ENCODE data around the gene RBFOX1. TPM values are rescaled to one million over a fixed set of nuclear protein-coding genes. Genes with fewer than 3 reads are reported as not detected.

The RBFOX1 gene
- total RNA-seq, 1 donor from 2014 or later = 4.0 TPM

DNA sequence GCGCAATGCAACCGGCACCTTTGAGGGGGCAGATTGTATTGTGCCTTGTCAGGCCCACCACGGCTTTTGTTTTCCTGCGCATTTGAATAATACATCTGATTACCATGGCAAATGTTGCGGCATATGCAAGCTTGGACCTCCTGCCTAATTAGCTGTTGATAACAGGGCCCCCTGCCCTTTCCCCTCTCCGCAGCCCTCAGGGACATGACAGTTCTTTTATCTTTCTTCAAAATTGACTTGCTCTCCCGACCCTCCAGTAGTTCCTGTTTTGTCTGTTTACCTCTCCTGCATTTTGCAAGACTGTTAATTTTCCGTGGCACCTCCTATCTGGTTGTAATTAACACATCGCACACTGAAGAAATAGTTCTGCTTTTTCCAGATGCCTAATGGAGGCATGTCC lies 86.8 kb downstream of the RBFOX1 start:
- no peak for DNase-seq (ENCODE audit: low spot score)

DNA sequence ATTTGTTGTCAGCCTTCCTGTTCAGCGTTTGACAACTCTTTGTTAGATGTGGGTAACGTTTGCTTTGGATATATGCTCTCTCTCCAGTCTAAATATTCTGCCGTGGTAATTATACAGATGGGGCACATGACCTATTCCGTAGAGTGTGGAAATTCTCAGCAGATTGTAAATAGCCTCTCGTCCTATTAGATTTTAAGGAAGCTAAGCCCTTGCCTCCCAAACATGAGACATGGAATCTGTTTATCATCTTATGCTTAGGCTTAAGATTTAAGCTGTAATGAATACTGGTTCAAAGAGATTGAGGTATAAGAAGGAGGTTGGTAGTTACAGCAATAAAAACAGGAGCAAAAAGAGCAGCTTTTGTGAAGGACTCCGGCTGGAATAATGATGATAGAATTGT lies 87.4 kb downstream of the RBFOX1 start:
- DNase-seq (ENCODE audit: low spot score) = no peak

DNA sequence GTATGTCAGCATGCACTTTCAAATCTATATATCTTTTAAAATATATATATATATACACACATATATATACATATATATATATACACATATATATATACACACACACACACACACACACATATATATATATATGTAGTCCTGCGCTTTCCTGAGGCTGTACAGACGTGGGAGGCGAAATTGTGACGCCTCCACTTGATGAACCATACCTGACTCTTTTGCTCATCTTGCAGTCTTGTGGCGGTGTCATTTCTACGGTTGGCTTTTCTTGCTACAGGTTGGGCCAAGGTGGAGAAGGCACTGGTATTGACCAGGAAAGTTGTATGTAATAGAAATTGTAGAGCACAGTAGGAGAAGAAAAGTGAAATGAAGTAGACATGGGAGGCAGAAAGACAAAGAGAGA lies 88.2 kb downstream of the RBFOX1 start:
- DNase-seq (ENCODE audit: low spot score) = no peak

DNA sequence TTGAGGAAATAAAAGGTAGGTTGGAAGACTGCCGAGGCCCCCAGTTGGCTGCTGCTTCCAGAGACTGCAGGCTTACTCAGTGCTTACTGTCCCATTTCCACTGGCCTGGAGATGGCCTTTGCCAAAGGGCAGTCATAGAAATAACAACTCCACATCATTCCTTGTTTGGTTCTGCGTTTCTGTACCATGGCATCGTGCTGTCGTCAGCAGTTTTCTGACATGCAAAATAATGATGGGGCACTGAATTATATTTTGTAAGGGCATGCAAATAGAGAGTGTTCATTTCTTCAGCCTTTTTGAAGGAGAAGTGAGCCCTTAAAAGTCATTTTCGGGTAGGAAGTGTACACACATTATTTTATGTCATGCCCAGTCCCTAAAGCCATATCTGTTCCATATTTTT lies 88.9 kb downstream of the RBFOX1 start:
- no peak for DNase-seq (ENCODE audit: low spot score)

DNA sequence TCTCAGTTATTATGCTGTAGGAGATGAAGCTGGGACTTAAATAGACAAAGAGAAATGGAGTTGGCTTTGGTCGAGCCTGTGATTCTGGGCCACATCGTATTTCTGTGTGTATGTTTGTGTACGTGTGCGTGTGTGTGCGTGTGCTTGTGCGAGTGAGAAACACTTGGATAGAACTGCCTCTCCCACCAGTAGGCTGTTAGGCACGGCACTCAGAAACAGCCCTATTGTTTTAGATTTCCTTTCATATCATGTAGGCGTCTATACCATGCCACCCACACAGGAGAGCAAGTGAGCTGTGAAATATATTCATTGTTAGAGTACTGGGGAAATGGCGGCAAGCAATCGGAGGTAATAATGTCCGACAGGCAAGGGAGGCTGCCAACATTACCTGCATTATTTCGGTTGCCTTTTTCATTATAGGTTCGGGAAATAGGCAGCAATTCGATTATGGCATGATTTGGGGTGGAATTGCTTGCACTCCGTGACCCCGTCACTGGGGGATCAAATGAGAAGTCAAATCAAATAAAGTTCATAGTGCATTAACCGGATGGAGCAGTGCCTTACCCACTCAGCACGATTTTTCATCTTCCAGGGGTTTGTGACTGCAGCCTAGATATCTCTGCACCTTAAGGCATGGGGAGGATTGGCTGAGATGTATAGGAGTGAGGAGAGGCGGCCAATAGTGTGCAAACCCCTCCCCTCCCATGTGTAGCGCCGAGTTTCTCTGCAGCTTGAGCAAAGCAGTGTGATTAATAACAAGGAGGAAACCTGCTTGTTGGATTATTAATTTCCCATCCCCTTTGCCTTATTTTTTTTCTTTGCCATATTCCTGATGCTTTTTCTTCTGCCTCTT lies 89.6 kb downstream of the RBFOX1 start:
- DNase-seq (ENCODE audit: low spot score) = no peak

DNA sequence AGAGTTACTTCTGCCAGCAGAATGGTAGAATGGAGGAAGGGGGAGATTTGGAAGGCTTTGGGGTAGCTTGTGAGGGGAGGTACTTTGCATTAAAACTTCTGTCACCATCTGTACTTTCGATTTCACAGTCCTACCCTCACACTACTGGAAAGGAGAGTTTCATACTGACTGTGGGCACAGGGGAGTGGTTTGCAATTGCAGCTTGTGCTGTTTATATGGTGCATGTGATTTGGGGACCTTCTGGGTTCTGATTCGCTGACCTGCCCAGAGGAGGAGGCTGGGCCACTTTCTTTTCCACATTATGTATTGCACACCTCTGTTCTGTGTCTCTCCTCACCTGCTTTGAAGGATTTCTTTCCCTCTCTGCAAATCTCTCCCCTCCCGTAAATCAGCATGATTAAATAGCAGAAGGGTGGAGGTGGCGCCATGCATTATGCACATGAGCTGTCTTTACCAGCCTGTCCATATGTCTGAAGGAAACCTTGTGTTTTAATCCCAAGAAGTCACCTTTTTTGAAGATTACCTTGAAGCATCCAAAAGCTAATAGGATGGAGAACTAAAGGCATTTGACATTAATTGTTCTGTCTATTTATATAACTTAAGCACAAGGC lies 90.9 kb downstream of the RBFOX1 start:
- DNase-seq (ENCODE audit: low spot score) = no peak

DNA sequence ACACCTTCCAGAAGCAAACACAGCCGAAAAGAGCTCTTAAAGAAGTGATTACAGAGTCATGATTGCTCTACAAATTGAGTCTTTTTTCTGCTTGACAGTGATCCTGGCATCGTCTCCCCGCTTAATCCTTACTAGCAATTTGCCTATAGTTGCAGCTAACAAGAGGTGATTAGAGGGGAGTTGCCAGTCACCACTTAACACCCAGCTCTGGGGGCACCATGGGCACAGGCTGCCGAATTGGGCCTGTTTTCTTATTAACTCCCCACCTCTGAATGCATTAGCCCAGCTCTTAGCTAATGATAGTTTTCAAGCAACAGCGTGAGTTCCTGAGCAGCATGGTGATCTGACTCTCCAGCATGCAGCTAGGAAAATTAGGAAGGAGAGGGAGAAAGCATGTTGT lies 93.5 kb downstream of the RBFOX1 start:
- no peak for DNase-seq (ENCODE audit: low spot score)

DNA sequence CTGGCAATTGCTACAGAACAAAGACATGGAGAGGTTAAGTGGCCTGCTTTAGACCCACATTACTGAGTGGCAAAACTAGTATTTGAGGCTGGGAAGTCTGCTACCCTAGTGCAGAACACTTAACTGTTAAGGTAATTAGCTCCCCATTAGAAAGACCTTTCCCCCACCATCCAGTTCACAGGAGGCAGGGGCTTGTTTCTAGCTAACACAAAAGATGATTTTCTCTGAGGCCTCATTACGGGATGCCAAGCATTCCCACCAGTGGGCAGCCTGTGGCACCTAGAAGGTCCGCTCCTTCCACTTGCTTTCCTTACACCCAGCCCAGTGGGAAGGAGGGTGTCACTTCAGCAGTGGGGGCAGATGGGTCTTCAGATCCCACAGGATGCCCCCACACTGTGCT lies 99.1 kb downstream of the RBFOX1 start:
- no peak for DNase-seq (ENCODE audit: low spot score)

DNA sequence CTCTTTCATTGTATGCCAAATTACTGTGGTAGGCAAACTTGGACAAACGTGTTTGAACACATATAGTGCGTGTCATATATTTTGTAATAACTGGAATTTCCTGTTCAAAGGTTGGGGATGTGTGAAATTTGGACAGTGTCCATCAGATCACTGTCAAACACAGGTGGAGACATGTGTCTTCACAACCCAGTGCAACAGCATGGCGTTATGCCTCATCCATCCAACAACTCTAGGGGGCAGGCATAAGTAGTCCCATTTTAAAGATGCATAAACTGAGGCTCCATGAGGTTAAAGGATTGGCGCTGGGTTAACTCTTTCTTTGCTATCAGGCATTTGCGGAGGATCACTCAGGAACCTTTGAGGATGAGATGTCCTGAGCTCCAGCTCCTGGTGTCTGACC lies 103.7 kb downstream of the RBFOX1 start:
- no peak for DNase-seq (ENCODE audit: low spot score)

DNA sequence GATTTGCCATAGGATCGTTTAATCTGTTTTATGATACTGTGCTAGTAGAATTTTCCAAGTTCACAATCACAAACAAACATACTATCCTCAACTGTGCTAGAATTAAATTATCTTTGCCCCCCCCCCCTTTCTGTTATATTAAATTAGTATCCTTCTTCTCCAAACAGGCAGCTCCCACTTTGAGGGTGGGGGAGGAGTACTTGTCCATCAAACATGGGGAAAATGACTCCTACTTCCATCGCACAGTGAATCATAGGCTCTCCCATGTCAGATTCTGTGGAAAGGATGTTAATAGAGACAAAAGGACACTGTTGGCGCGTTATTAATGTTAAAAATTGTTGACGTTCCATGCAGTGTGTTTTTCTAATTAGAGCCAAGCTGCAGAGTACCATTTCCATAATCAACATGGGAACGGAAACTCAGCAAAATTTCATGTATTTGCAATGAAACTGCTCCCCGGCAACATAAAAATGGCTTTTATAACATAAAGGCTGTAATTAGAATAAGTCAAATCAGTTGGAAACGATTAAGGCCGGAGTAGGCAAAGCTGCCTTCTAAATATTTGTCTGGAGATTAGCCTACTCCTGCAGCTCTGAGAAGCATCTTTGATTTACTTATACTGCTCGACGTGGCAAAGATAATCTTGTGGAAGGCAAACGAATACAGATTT lies 104.6 kb downstream of the RBFOX1 start:
- DNase-seq (ENCODE audit: low spot score) = no peak

DNA sequence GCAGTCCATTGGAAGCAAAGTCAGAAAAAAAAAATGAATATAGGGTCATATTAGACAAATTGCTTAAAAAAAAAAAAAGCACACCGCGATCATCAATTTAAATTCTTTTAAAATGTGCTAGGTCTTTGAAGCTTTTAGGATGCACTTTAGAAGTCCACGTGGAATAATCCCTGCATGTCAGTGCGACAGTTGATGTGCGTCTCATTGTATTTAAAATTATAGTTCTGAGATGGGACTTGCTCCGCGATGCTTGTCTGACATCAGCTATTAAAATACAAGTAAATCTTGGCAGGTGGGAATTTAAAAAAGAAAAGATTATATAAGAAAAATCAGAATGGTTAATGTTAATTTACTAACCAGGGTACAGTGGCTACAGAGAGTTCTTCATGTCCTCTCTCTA lies 105.2 kb downstream of the RBFOX1 start:
- no peak for DNase-seq (ENCODE audit: low spot score)

DNA sequence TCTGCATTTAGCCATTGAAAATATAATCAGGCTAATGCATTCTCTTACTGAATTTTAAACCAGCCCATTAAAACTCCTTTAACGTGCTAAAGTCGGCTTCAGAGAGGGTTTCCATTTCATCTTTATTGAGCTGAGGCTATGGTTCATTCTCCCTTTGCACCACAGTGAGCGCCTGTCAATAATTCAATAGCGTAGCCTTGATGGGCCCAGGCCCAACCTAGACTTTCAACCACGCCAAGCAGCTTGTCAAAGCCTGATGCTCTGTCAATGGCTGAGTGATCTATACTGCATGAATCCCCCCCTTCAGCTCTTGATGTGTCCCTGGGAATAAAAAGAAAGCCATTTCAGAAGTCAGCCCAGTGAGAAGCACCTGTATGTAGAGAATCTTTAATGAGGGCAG lies 106.0 kb downstream of the RBFOX1 start:
- no peak for DNase-seq (ENCODE audit: low spot score)

DNA sequence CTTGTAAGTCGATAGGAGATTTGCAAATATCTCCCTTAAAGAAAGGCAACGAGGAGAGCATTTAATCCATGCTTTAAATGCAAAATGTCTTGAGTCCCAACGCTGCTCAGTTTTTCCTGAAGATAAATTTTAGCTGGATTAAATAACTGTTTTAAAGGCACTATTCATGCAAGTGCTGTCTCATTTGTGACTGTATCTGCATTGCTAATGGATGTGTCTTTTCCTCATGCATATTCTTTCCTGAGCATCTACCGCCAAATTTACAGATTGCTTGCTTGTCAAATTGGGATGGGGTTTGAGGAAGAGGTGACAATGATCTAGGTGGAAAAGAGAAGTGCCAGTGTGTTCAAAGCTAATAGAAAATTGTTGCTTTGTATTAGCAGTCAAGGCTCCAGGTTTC lies 106.9 kb downstream of the RBFOX1 start:
- DNase-seq (ENCODE audit: low spot score) = no peak

DNA sequence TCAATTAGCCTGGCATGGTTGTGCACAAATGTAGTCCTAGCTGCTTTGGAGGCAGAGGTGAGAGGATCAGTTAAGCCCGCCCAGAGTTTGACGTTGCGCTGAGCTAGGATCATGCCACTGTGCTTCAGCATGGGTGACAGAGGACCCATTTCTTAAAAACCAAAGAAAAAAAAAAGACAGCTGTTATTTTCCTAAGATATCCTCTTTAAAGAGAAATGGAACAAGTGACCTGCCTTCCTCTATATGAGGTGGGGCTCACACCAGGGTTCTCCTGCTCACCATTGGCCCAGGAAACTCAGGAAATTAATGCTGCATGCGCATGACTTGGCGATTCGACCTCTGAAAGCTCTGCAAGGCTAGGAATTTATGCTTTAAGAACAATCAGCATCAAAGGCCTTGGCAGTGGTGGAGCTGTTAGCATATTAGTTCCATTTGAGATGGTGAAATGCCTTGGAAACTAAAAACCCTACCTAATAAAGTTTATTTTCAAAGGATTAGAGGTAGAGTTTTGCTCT lies 108.3 kb downstream of the RBFOX1 start:
- no peak for DNase-seq (ENCODE audit: low spot score)

DNA sequence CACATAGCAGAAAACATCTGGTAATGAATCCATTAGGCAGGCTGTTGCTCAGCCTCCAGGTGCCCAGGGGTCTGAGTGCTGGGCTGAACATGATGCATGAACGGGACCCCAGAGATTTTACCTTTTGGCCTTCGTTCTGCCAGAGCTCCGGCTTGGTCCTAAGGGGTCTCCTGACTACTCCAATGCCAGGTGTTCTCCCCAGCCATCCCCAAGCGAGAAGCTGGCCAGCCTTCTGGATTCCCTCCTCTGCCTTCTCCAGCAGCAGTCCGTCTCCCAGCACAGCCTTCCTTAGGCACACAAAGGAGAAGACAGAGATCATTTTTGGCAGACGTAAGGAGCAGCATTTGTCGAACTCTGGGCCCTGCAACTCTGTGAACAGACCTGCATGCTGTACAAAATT lies 109.4 kb downstream of the RBFOX1 start:
- DNase-seq (ENCODE audit: low spot score) = no peak

DNA sequence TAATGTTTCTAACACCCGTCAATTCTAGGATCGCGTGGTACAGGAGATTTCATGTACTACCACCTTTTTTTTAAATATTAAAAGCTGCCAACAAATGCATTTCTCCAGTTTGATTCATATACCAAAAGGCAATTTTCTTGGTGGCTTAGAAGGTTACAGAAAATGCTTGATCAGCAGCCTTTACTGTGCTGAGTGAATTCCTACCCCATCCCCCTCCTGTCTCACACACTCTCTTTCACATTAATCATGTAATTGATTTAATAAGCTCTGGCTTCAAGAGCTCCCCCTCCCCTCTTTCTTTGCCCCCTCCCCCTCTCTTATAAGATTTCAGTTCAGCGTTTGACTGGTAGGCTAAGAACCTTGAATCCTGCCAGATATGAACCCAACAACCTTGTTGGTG lies 110.5 kb downstream of the RBFOX1 start:
- no peak for DNase-seq (ENCODE audit: low spot score)

DNA sequence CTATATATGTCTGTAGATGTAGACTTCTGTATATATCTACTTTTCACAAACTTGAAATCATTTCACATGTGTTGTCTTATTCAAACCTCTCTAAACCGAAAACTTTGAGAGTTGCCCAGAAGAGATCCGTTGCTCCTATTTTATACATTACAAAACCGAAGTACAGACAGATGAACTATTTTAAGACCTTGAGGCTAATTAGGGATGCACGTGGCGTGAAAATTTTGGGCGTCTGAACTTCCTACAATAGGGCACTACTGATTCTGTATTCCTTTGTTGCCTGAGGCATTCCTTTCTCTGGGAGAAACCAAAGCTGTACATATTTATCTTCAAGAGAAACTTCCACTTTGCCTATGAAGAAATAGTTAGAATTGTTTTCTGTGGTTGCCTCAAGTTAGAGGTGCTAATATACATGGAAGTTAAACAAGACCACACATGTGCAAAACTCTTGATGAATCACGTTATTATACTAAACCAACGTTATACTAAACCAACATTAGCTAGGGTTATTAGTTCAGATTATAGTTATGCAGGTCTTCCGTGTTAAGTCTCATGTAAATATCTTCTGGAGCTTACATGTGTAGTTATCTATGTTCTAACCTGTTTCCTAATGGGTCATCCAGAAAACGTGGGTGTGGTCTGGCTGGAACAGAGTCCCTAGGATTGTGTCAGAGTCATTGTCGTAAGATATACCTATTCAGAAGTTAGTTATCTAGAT lies 111.2 kb downstream of the RBFOX1 start:
- no peak for DNase-seq (ENCODE audit: low spot score)

DNA sequence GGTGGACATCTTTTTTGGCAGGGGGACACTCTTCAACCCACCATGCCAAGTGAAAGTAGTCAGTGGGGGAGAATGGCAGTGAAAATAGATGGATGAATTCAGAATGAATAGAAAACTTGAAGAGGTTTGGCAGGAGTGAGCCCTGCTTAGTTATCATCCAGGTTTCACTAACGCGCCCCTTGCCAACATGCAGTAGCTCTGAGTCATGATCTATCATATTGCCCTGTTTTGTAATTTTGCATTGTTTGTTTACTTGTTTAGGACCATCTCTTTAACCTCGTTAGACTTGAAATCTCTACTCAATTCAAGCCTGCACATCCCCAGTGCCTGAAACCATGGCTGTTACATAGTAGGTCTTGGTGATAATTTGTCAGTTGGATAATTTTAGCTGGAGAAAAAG lies 116.7 kb downstream of the RBFOX1 start:
- DNase-seq (ENCODE audit: low spot score) = no peak

DNA sequence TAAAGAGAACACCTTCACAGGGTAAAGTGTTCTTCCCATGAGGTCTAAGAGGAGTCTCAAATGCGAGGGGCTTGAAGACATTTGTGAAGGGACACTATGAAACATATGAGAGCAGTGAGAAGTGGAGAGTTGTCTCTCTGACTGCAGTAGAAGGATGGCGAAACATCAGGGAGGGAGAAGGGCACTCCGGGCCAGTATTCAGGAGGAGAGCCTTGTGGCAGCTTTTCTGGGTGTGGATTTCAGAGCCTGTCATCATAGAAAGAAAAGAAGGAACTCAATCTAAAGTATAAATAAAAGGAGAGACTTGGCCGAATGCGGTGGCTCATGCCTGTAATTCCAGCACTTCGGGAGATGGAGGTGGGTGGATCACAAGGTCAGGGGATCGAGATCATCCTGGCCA lies 117.2 kb downstream of the RBFOX1 start:
- no peak for DNase-seq (ENCODE audit: low spot score)

DNA sequence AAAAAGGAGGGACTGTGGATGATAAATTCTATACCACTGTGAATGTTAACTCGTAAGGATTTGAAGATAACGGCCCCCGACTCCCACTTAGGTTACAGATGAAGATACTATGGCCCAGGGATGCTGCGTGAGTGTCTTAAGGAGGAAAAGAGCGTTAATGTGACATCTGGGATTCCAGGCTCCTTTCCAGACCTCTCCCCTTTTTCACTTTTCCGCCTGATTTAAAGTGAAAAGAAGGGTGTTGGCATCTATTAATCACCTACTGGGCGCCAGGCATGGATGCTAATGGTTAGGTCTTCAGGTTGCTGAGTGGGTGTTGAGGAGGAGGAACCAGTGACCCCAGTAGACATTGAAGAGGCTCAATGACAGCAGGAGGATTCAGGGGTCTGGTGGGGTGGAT lies 117.8 kb downstream of the RBFOX1 start:
- DNase-seq (ENCODE audit: low spot score) = no peak

DNA sequence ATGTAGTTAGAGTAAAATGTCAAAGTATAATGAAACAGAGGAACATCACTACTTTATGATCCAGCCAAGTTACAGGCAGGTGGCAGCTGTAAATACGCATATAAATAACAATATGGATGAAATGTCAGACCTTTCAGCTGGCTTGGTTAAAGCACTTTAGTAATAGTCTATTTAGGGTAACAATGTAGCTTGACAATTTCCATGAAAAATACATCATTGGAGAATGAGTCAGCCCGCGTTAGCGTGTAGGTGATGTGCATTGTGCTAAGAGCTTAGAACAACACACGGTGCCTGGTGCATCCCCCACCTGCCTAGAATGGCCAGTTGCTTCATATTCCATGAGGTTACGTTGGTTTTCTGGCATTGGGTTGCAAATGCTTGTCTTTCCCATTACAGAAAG lies 119.4 kb downstream of the RBFOX1 start:
- no peak for DNase-seq (ENCODE audit: low spot score)

DNA sequence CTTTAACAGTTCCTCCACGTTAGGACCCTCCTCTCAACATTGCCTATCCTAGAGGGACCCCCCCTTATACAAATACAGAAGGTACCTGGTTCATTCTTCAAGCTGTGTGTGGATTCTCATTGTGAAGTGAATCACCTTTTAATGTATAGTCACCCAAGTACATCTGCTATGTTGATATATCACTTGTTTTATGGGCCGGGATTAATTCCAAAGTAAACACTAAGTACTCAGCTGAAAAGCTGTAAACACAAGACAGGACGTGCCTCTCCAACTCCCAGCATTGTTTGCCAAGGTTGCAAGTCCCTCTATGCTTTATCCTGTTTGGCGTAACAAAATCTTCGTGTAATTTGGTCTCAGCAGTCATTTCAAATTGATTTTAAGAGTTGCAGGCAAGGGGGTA lies 123.6 kb downstream of the RBFOX1 start:
- DNase-seq (ENCODE audit: low spot score) = no peak
